ELR (cell line): ENCODE results near the gene DNASE1L2.

ENCODE experiments used
- DNase-seq: peaks from one replicate; pipeline ENCODE4 v3.0.0-alpha.2; 2015; ENCODE audit warnings: low read depth

Gene DNASE1L2

DNA sequence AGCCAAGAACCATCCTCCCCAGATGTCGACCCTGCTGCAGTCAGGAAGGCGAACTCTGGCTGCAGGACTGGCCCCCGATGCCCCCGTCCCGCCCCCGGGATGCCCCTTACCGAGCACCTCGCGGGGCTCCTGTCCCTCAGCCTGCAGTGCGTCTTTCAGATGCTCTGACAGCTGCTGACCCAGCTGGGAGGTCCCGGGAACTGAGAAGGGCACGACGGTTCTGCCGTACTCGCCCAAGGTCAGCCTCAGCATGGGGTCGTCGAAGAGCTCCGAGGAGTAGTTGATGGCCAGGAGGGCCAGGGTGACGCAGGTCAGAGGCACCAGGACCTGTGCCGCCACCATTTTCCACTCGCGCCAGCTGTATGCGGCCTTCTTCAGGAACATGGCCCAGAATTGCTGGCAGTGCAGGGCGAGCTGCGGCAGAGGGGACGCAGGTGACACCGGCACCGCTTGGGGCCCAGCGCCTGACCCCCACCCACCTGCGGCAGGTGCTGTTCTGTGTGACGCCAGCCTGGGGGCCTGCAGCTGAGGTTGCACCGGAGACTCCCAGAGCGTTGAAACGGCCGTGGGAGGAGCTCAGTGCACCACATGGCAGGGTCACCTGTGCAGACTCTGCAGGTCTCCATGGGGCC, 51.8 kb downstream of the DNASE1L2 start:
- no peak for DNase-seq
